GM12892 (cell line): ENCODE data around the gene SPOCK1.

Source experiments
- DNase-seq: peaks from one replicate; pipeline ENCODE4 v3.0.0; 2011; ENCODE audit not compliant: insufficient read length
- FAIRE-seq: peaks from 2 replicates; lab custom pipeline; 2011; peaks lifted over from hg19 to GRCh38; lab: Jason Lieb, UNC
- POLR2A ChIP-seq: IDR thresholded peaks from 2 replicates; pipeline ENCODE4 v1.6.1; 2011; ENCODE audit warnings: low read depth, low read length, control low read depth
- POLR2AphosphoS5 ChIP-seq: IDR thresholded peaks from 2 replicates; pipeline ENCODE4 v1.6.1; 2011; ENCODE audit warnings: low read depth, low read length, control low read depth
- TAF1 ChIP-seq: IDR thresholded peaks from 2 replicates; pipeline ENCODE4 v1.6.1; 2011; ENCODE audit warnings: low read depth, mild to moderate bottlenecking, control low read depth, low read length, borderline replicate concordance

SPOCK1 gene

GRCh38 chr5:137368651-137369050 lies 130.5 kb downstream of the SPOCK1 start:
- FAIRE-seq, result no peak
- no peak for DNase-seq
- TF ChIP-seq POLR2AphosphoS5, result no peak
- TF ChIP-seq TAF1, result no peak
- TF ChIP-seq POLR2A, result no peak

DNA sequence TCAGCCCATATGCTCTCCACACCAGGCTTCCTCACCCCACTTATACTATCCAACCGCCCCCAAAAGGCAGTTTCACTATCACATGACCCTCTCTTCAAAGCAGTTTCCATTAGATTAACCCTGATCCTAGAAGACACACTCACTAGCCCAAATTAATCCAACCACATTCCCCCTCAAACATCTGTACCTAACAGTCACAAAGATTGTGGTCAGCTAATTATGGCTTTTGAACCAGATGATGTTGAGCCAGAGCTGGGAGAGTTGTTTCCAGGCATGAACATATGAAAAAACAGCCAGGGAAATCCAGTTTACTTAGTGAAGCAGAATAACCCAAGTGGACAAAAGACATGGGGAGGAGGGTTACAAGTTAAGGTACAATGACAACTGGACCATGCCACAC lies 131.2 kb downstream of the SPOCK1 start:
- DNase-seq, result no peak
- no peak for TF ChIP-seq POLR2A
- no peak for TF ChIP-seq POLR2AphosphoS5
- TF ChIP-seq TAF1, result no peak
- no peak for FAIRE-seq

GRCh38 chr5:137366526-137366925 lies 132.6 kb downstream of the SPOCK1 start:
- no peak for TF ChIP-seq POLR2A
- no peak for TF ChIP-seq POLR2AphosphoS5
- TF ChIP-seq TAF1, result no peak
- FAIRE-seq (no peak), DNase-seq (no peak)

DNA sequence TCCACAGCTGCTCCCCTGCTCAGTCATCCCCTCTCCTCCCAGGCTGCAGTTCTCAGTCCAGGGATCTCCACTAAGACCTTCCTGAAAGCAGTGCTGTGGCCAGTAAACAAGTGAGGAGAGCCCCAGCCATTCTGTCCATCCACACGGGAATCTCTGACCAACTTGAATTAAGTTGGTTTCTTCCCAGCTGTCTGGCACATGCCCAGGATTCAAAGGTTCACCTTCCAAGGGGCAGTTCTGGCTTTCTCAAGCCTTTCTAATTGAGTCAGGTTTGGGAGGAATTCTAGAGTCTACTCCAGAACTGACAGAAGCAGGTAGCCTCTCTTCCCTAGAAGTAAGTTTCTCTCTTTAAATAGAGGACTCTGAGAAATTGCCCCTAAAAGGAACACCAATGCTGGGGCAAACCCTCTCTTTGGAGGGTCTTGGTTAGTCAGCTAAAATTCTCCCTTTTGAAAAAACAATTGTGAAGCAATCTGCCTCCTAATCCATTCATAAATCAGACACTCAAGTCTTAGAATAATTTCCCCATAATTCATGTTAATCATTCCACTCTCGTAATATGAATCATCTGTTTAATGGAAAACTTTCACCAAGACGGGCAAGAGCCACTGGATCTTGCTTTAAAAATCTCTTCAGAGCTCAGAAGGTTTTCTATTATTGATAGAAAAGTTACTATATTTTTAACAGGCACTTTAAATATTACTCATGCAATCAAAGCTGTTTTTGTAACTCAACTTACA lies 133.8 kb downstream of the SPOCK1 start:
- FAIRE-seq (no peak), DNase-seq (no peak)
- TF ChIP-seq POLR2A, result no peak
- no peak for TF ChIP-seq TAF1
- TF ChIP-seq POLR2AphosphoS5, result no peak

DNA sequence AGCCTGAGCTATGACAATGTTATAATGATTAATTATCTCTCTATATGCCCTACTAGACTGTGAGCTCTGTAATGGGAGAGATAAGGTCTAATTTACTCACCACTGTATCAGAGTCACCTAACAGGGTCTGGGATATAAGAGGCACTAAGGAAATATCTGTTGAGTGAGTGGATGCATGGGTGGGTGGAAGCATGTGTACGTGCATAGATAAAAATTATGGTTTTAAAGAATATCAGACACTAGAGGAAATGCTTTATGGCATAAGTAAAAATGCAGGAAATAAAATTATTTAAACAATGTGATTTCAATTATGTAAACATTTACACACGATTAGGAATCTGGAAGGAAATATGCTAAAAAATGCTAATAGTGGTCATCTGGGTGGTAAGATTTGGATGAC lies 137.8 kb downstream of the SPOCK1 start:
- no peak for TF ChIP-seq POLR2AphosphoS5
- TF ChIP-seq POLR2A, result no peak
- TF ChIP-seq TAF1, result no peak
- no peak for DNase-seq
- no peak for FAIRE-seq

- no peak for DNase-seq
- TF ChIP-seq TAF1, result no peak
- no peak for TF ChIP-seq POLR2A
- no peak for TF ChIP-seq POLR2AphosphoS5
Measured at GRCh38 chr5:137360607-137361006, 138.5 kb downstream of the SPOCK1 start.

GRCh38 chr5:137359941-137360340 lies 139.2 kb downstream of the SPOCK1 start:
- TF ChIP-seq TAF1, result no peak
- no peak for TF ChIP-seq POLR2A
- TF ChIP-seq POLR2AphosphoS5, result no peak
- no peak for FAIRE-seq
- DNase-seq, result no peak

More at GRCh38 chr5:137360607-137361006, 138.5 kb downstream of the SPOCK1 start:
- FAIRE-seq, result no peak

- DNase-seq (no peak), FAIRE-seq (no peak)
- TF ChIP-seq TAF1 (no peak), POLR2A (no peak), POLR2AphosphoS5 (no peak)
Measured at GRCh38 chr5:137357436-137357835, 141.7 kb downstream of the SPOCK1 start.

DNA sequence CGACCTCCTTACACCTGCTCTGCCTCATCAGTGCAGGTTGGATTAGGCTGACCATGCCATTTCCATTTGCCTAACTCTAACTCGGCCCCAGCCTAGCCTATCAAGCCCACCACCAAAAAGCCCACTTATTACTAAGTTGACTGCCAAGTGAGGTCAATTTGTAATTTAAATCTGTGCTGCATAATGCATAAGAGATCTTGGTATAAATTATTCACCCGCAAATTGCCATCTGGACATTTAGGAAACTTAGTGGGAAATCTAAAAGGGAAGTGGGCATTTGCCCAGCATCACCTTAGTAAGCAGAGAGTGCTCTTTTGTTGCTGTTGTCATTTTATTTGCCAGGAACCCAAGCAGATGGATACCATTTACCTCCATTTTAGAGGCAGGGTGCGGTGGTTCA lies 143.0 kb downstream of the SPOCK1 start:
- TF ChIP-seq POLR2A (no peak), TAF1 (no peak), POLR2AphosphoS5 (no peak)
- no peak for DNase-seq
- FAIRE-seq, result no peak

DNA sequence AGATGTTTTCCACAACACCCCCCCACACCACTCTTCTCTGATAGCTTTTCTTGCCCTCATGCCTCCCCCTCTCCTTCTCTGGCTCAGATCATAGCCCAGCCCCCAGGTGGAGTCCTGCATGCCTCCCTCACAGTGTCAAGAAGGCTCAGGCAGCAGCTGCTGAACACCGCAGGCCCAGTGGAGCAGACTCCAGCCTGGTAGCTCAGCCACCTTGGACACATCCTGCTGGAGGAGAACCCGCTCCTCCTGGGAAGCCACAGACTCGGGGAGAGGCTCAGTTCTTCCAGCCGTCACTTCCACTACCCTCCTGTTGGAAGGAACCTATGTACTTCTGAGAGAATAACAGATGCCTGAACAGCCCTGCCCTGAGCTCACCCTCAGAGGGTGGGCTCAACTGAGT lies 143.4 kb downstream of the SPOCK1 start:
- TF ChIP-seq POLR2AphosphoS5 (no peak), POLR2A (no peak), TAF1 (no peak)
- FAIRE-seq, result no peak
- DNase-seq, result no peak

DNA sequence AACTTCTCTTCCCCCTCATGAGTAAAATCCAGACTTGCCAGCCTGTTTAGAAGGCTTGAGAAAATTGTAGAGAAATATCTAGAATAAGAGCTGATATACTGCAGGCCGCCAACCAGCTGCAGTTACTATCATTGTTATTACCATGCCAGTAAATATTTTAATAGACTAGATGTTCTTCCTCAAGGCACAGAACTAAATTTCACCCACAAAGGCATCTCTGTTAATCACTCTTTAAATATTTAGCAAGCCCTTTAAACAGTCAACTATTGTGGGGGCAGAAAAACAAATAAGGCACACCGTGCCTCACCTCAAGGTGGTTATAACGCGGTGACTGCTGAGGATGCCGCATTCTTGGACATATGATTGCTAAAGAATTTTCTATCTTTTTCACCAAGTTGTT lies 147.0 kb downstream of the SPOCK1 start:
- FAIRE-seq, result no peak
- TF ChIP-seq TAF1 (no peak), POLR2A (no peak), POLR2AphosphoS5 (no peak)
- no peak for DNase-seq

DNA sequence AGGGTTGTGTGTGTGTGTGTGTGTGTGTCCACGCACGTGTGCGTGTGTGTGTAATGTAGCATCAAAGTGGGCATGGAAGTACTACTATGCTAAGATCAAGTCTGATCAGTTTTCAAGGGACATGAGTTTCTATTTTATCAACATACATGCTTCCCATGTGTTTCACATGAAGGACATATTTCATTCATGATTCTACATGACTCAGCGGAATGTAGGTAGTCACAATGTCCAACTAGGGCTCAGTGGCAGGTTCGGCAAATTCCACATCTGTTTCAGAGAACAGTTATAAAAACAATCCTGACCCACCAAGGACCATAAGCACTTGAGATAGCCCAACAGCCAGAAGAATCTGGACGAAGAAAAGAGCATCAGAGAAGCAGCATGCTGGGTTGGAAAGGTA lies 148.3 kb downstream of the SPOCK1 start:
- TF ChIP-seq POLR2A, result no peak
- TF ChIP-seq TAF1, result no peak
- no peak for TF ChIP-seq POLR2AphosphoS5
- DNase-seq (no peak), FAIRE-seq (no peak)
